H1 (cell line): Measurements from ENCODE around the gene CRACDL. TPM values are rescaled to one million over a fixed set of nuclear protein-coding genes. Genes with fewer than 3 reads are reported as not detected.

Source experiments
- CTCF ChIA-PET: fragments of 300-600 bp; sonication (Branson Sonifier 250); formaldehyde crosslinking; loops from one replicate; lab custom pipeline; 2021; ENCODE audit not compliant: partially characterized antibody; lab: Charles Lee
- POLR2A ChIA-PET: fragments of 300-600 bp; sonication (Branson Sonifier 250); formaldehyde crosslinking; loops from one replicate; lab custom pipeline; 2021; ENCODE audit warnings: inconsistent platforms; ENCODE audit not compliant: partially characterized antibody; lab: Charles Lee
- DNase-seq, 2 experiments: peaks; one replicate each; pipeline versions ENCODE4 v3.0.0 to v3.0.0-alpha.2; 2010 to 2022; ENCODE audit warnings: low spot score in 2 of 2, low read depth in 1 of 2, mixed read lengths in 1 of 2
- FAIRE-seq: peaks from 2 replicates; lab custom pipeline; 2011; peaks lifted over from hg19 to GRCh38; lab: Jason Lieb, UNC
- H2AFZ ChIP-seq: 2 replicates; pipeline ENCODE4 v1.8.1; 2012; ENCODE audit warnings: low read length, inconsistent platforms
- H2AK5ac ChIP-seq: 2 replicates; pipeline ENCODE4 v1.6.1; 2013; ENCODE audit warnings: low read depth, low read length
- H2BK120ac ChIP-seq: replicated peaks from 2 replicates; pipeline ENCODE3; 2013; ENCODE audit warnings: low read depth, low read length, inconsistent platforms
- H2BK12ac ChIP-seq: 2 replicates; pipeline ENCODE4 v1.6.1; 2013; ENCODE audit warnings: low read depth, low read length
- H2BK15ac ChIP-seq: 2 replicates; pipeline ENCODE4 v1.6.1; 2013; ENCODE audit warnings: low read length
- H2BK20ac ChIP-seq: 2 replicates; pipeline ENCODE4 v1.6.1; 2013; ENCODE audit warnings: low read length
- H2BK5ac ChIP-seq: 2 replicates; pipeline ENCODE4 v1.6.1; 2013; ENCODE audit warnings: low read depth, low read length
- H3K14ac ChIP-seq: 2 replicates; pipeline ENCODE4 v1.6.1; 2013; ENCODE audit warnings: inconsistent platforms; ENCODE audit not compliant: insufficient read length
- H3K18ac ChIP-seq: 2 replicates; pipeline ENCODE4 v1.6.1; 2013; ENCODE audit warnings: low read length; ENCODE audit errors: extremely low read depth
- H3K23ac ChIP-seq: 2 replicates; pipeline ENCODE4 v1.6.1; 2013; ENCODE audit warnings: inconsistent platforms; ENCODE audit not compliant: insufficient read length
- H3K23me2 ChIP-seq: 2 replicates; pipeline ENCODE4 v1.6.1; 2013; ENCODE audit warnings: low read depth, low read length
- H3K27ac ChIP-seq: 2 replicates; pipeline ENCODE4 v1.6.1; 2011; ENCODE audit warnings: low read depth, low read length, inconsistent platforms
- H3K27me3 ChIP-seq, 4 experiments: replicated peaks in 1 of 4; 1 replicate in 1 of 4; 2 replicates in 3 of 4; pipeline versions ENCODE4 v1.6.1 to v1.8.1; 2011 to 2013; ENCODE audit warnings: low read length in 3 of 4, mild to moderate bottlenecking in 3 of 4, inconsistent platforms in 2 of 4, mixed read lengths in 2 of 4, moderate library complexity in 1 of 4; ENCODE audit not compliant: control insufficient read depth in 3 of 4, insufficient read depth in 3 of 4; ENCODE audit errors: extremely low read depth in 1 of 4
- H3K36me3 ChIP-seq, 4 experiments: 2 replicates each; pipeline versions ENCODE4 v1.6.1 to v1.8.1; 2011 to 2013; ENCODE audit warnings: mild to moderate bottlenecking in 4 of 4, low read length in 3 of 4, moderate library complexity in 2 of 4, control low read depth in 1 of 4, inconsistent platforms in 1 of 4; ENCODE audit not compliant: insufficient read depth in 4 of 4, control insufficient read depth in 2 of 4
- H3K4ac ChIP-seq: replicated peaks from 2 replicates; pipeline ENCODE3; 2013; ENCODE audit warnings: low read length, low read depth, mixed read lengths, inconsistent platforms; ENCODE audit not compliant: insufficient read length
- H3K4me1 ChIP-seq, 4 experiments: replicated peaks in 1 of 4; 1 replicate in 1 of 4; 2 replicates in 3 of 4; pipeline versions ENCODE4 v1.6.1 to v1.8.1; 2011 to 2013; ENCODE audit warnings: low read length in 3 of 4, inconsistent platforms in 2 of 4, mixed read lengths in 1 of 4; ENCODE audit not compliant: insufficient read depth in 4 of 4, control insufficient read depth in 3 of 4
- H3K4me2 ChIP-seq, 2 experiments: 2 replicates each; pipeline versions ENCODE4 v1.6.1 to v1.8.1; 2011 to 2013; ENCODE audit warnings: low read depth in 2 of 2, low read length in 2 of 2, control low read depth in 1 of 2, inconsistent platforms in 1 of 2, mild to moderate bottlenecking in 1 of 2; ENCODE audit not compliant: insufficient read depth in 1 of 2
- H3K4me3 ChIP-seq, 4 experiments: fragments of 200-600, 300-600 bp in 1 of 4; sonication (generic), shearing (Covaris generic), sonication (Bioruptor Twin) in 1 of 4; 2 replicates each; pipeline versions ENCODE4 v1.5.1 to v1.8.1; 2011 to 2016; ENCODE audit warnings: low read length in 4 of 4, low read depth in 3 of 4, control low read depth in 2 of 4, inconsistent platforms in 2 of 4, mild to moderate bottlenecking in 2 of 4, mixed read lengths in 1 of 4, moderate library complexity in 1 of 4; ENCODE audit not compliant: insufficient read depth in 2 of 4; ENCODE audit errors: extremely low read depth in 1 of 4
- H3K56ac ChIP-seq: replicated peaks from 2 replicates; pipeline ENCODE3; 2013; ENCODE audit warnings: low read depth, mild to moderate bottlenecking, mixed read lengths, low read length, inconsistent platforms; ENCODE audit not compliant: insufficient read length
- H3K79me1 ChIP-seq: 2 replicates; pipeline ENCODE4 v1.6.1; 2013; ENCODE audit warnings: low read depth, low read length, control low read depth
- H3K79me2 ChIP-seq, 2 experiments: 2 replicates each; pipeline versions ENCODE4 v1.6.1 to v1.8.1; 2012 to 2013; ENCODE audit warnings: low read length in 2 of 2, mild to moderate bottlenecking in 2 of 2, inconsistent platforms in 1 of 2; ENCODE audit not compliant: insufficient read depth in 2 of 2, control insufficient read depth in 1 of 2
- H3K9ac ChIP-seq, 4 experiments: replicated peaks in 1 of 4; 1 replicate in 1 of 4; 2 replicates in 3 of 4; pipeline versions ENCODE4 v1.6.1 to v1.8.1; 2011 to 2013; ENCODE audit warnings: low read depth in 3 of 4, low read length in 3 of 4, control low read depth in 2 of 4, mild to moderate bottlenecking in 2 of 4, moderate library complexity in 2 of 4, inconsistent platforms in 1 of 4; ENCODE audit errors: extremely low read depth in 1 of 4
- H3K9me3 ChIP-seq, 2 experiments: 2 replicates each; pipeline versions ENCODE4 v1.6.1 to v1.8.1; 2012 to 2013; ENCODE audit warnings: mild to moderate bottlenecking in 2 of 2, moderate library complexity in 2 of 2, control low read depth in 1 of 2, inconsistent platforms in 1 of 2, low read depth in 1 of 2, low read length in 1 of 2, mixed read lengths in 1 of 2; ENCODE audit not compliant: insufficient read depth in 2 of 2
- H4K20me1 ChIP-seq, 2 experiments: replicated peaks in 1 of 2; 2 replicates each; pipeline versions ENCODE3 to v1.8.1; 2011 to 2013; ENCODE audit warnings: inconsistent platforms in 2 of 2, low read length in 2 of 2, mild to moderate bottlenecking in 1 of 2; ENCODE audit not compliant: insufficient read depth in 2 of 2, control insufficient read depth in 1 of 2
- H4K5ac ChIP-seq: 2 replicates; pipeline ENCODE4 v1.6.1; 2013; ENCODE audit warnings: low read length, low read depth, mixed read lengths, inconsistent platforms; ENCODE audit not compliant: insufficient read length
- H4K8ac ChIP-seq: 2 replicates; pipeline ENCODE4 v1.8.0; 2013; ENCODE audit warnings: mild to moderate bottlenecking, moderate library complexity, low read length, inconsistent platforms; ENCODE audit not compliant: insufficient read depth; ENCODE audit errors: extremely low read depth
- H4K91ac ChIP-seq: replicated peaks from 2 replicates; pipeline ENCODE3; 2013; ENCODE audit warnings: low read length, mixed read lengths, inconsistent platforms; ENCODE audit not compliant: insufficient read length
- WGBS, 2 experiments: shearing (Covaris generic) in 1 of 2; methylation state at CpG; one replicate each; pipeline versions ENCODE4 v1.1.6 to v1.1.7; 2013 to 2015; ENCODE audit warnings: low lambda C conversion rate in 2 of 2, mixed read lengths in 2 of 2, inconsistent platforms in 1 of 2, low coverage in 1 of 2, missing lambda C conversion rate in 1 of 2; ENCODE audit not compliant: insufficient replicate concordance in 2 of 2, insufficient coverage in 1 of 2, insufficient read length in 1 of 2; ENCODE audit errors: extremely low coverage in 1 of 2, missing lambda C conversion rate in 1 of 2; 5-methylcytosine and 5-hydroxymethylcytosine counted together
- polyA plus RNA-seq, 7 experiments: library from polyadenylated mRNA; depleted of rRNA in 3 of 7; stranded (reverse) in 5 of 7; unstranded in 2 of 7; fragments of >200 nt in 5 of 7; fragments of 200-250 nt in 2 of 7; gene quantifications; 1 replicate in 5 of 7; 2 replicates in 1 of 7; 4 replicates in 1 of 7; pipeline versions ENCODE4 v1.2.1 to v1.2.3, GENCODE V29; 2011 to 2013; ENCODE audit warnings: missing spikeins in 2 of 7, mixed read lengths in 2 of 7
- total RNA-seq: library from RNA; stranded (reverse); fragmentation: NEBNext Ultra II Directional; extraction: Animal tissue kit (Norgen Biotek cat#: 25700); gene quantifications from 2 replicates; pipeline ENCODE4 v1.2.1, GENCODE V29; 2021

CRACDL gene
- total and polyA plus RNA-seq, 2 of the 8 experiments (the other 6 are each of a cell fraction or from before 2014, with no cell fraction given) = 0.07 to 0.38 TPM

DNA sequence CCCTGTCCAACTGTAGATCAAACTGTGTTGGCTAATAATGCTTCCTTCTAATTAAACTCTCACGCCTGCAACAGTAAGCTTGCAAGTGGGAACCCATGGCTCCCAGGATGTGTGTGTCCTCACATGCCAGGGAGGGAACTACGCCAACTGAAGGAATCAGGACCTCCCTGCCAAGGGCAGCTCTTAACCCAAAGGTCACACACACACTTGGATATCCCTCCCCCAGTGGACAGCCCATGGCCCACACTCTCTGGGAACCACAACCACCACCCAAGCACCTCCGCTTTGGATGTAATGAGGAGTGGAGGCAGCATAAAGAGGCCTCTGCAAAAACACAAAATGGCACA, 102.1 kb downstream of the CRACDL start:
- no peak overlapping the region for H3K4me2 ChIP-seq
- CTCF ChIA-PET = interaction anchor here (0.5 to 2.5 kb wide), 4 partner anchors 10 to 255 kb away, joined by 3 to 14 read pairs (median 4); no protein-coding TSS in a partner anchor

More for the DNA sequence above, 102.1 kb downstream of the CRACDL start:
- no peaks in the 10 kb centered on the region for H4K20me1 ChIP-seq
- FAIRE-seq (no peak), DNase-seq (no peak)
- H3K18ac ChIP-seq = no peak overlapping the region
- no peak overlapping the region for H3K4ac ChIP-seq
- H3K9ac ChIP-seq = no peak overlapping the region
- no peak overlapping the region for H2BK12ac ChIP-seq
- H3K79me2 ChIP-seq = no peaks in the 10 kb centered on the region
- H4K8ac ChIP-seq = no peak overlapping the region
- H2BK5ac ChIP-seq = no peak overlapping the region
- no peaks in the 10 kb centered on the region for H3K79me1 ChIP-seq
- H3K36me3 ChIP-seq = no peaks in the 10 kb centered on the region
- no peak overlapping the region for H3K23ac ChIP-seq
- H4K91ac ChIP-seq = no peak overlapping the region
- no peak overlapping the region for H2BK20ac ChIP-seq
- no peak overlapping the region for H3K27ac ChIP-seq
- no peaks in the 10 kb centered on the region for H3K9me3 ChIP-seq
- peaks cover 0 to 2% (median 0%) of the 10 kb centered on the region in 4 experiments; a peak in 1 of 7 replicates for H3K4me1 ChIP-seq
- no peak overlapping the region for H3K4me3 ChIP-seq
- no peak overlapping the region for H4K5ac ChIP-seq
- H3K23me2 ChIP-seq = no peaks in the 10 kb centered on the region
- 97% methylated on average over 3 of the region's 3 CpGs; no CpG with 5 or more reads in 1 of the 2 experiments for WGBS, 2 experiments
- POLR2A ChIA-PET = no interaction called here
- no peak overlapping the region for H3K14ac ChIP-seq
- H2AFZ ChIP-seq = no peak overlapping the region
- H2BK120ac ChIP-seq = no peak overlapping the region
- H3K56ac ChIP-seq = no peak overlapping the region
- H2BK15ac ChIP-seq = no peak overlapping the region
- H3K27me3 ChIP-seq = no peaks in the 10 kb centered on the region; a peak in 1 of 7 replicates
- H2AK5ac ChIP-seq = no peak overlapping the region
